Skeletal muscle satellite cell (primary cell): ENCODE data around the gene HPCAL1.

Experiments used
- H3K27me3 ChIP-seq: 2 replicates; pipeline ENCODE4 v1.7.0; 2013; ENCODE audit warnings: low read length; ENCODE audit not compliant: control insufficient read depth, insufficient read depth
- H3K36me3 ChIP-seq: 2 replicates; pipeline ENCODE4 v1.7.0; 2013; ENCODE audit warnings: mild to moderate bottlenecking, control low read depth, low read length; ENCODE audit not compliant: insufficient read depth
- H3K4me1 ChIP-seq: 2 replicates; pipeline ENCODE4 v1.7.0; 2013; ENCODE audit warnings: low read length; ENCODE audit not compliant: control insufficient read depth, insufficient read depth
- H3K4me2 ChIP-seq: 2 replicates; pipeline ENCODE4 v1.7.0; 2013; ENCODE audit warnings: mild to moderate bottlenecking, low read length
- H3K4me3 ChIP-seq: 2 replicates; pipeline ENCODE4 v1.7.0; 2013; ENCODE audit warnings: low read length
- H3K9ac ChIP-seq: 2 replicates; pipeline ENCODE4 v1.7.0; 2013; ENCODE audit warnings: mild to moderate bottlenecking, low read depth, low read length, moderate library complexity
- H3K9me3 ChIP-seq: replicated peaks from 2 replicates; pipeline ENCODE4 v1.7.0; 2013; ENCODE audit warnings: mild to moderate bottlenecking, control low read depth, low read length

The HPCAL1 gene

GRCh38 chr2:10338270-10339188 is 35.8 kb downstream of the HPCAL1 start:
- no peak overlapping the region for H3K9ac ChIP-seq
- H3K4me1 ChIP-seq, result peaks cover 45% of the 10 kb centered on the region
- peaks cover 10% of the 10 kb centered on the region for H3K36me3 ChIP-seq
- H3K27me3 ChIP-seq, result no peaks in the 10 kb centered on the region
- no peak overlapping the region for H3K4me3 ChIP-seq
- H3K9me3 ChIP-seq, result no peaks in the 10 kb centered on the region
- no peak overlapping the region for H3K4me2 ChIP-seq

DNA sequence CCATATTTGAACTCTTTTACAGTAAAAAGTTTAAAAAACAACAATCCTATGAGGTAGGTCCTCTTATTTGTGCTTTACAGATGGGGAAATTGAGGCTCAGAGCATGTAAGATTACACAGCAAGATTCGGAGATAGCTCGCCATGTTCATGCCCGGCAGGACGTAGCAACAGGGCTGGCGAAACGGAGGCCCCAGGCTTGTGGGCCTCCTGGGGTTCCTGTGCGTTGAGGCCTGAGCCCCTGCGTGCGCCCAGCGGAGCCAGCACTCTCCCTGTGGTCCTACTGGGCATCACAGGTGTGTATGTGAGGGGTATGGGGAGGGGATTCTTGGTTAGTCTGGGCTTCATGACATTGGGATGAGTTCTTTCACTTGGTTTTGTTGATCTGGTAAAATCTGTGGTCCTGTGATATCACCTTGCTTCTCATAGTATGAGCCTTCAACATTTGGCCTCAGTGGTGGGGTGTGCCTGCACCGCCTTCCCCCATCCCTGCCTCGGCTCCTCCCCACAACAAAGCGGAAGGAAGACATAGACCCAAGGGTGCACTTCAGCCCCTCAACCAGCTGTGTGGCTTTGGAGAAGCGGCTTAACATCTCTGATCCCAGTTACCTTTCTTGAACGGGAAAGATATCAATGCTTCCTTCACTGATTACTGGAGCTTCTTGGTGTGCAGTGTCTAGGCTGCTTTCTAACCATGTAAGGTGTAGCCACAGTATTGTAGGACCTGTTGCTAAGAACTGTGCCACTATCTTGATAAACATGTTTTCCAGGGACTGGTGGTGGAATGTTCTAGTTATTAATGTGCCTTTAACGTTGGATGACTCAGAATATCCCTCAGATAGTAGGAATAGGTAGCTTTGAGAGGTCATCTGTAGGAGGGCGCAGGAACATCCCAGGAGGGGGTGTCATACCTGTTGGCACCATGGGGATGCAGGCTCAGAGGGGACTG is 37.2 kb downstream of the HPCAL1 start:
- Histone ChIP-seq H3K9ac (no peak overlapping the region), H3K36me3 (peaks cover 14% of the 10 kb centered on the region), H3K9me3 (no peaks in the 10 kb centered on the region), H3K4me3 (no peak overlapping the region), H3K27me3 (no peaks in the 10 kb centered on the region), H3K4me2 (no peak overlapping the region), H3K4me1 (peaks cover 59% of the 10 kb centered on the region)

GRCh38 chr2:10340593-10340975 is 37.9 kb downstream of the HPCAL1 start:
- Histone ChIP-seq H3K4me3 (no peak overlapping the region), H3K9me3 (no peaks in the 10 kb centered on the region), H3K9ac (no peak overlapping the region), H3K27me3 (no peaks in the 10 kb centered on the region), H3K36me3 (peaks cover 14% of the 10 kb centered on the region), H3K4me2 (no peak overlapping the region), H3K4me1 (peaks cover 59% of the 10 kb centered on the region)

DNA sequence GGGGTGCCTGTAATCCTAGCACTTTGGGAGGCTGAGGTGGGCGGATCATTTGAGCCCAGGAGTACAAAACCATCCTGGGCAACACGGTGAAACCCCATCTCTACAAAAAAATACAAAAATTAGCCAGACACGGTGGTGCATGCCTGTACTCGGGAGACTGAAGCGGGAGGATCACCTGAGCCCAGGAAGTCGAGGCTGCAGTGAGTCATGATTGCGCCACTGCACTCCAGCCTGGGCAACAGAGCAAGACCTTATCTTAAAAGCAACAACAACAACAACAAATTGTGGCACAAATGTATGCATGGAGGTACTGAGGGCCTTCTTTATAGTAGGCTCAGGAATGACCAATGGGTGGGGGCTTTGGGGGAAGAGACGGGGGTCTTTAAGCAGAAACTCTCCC is 38.5 kb downstream of the HPCAL1 start:
- Histone ChIP-seq H3K9me3 (no peaks in the 10 kb centered on the region), H3K27me3 (no peaks in the 10 kb centered on the region), H3K4me3 (no peak overlapping the region), H3K36me3 (peaks cover 14% of the 10 kb centered on the region), H3K4me1 (peaks cover 53% of the 10 kb centered on the region), H3K4me2 (no peak overlapping the region), H3K9ac (no peak overlapping the region)

DNA sequence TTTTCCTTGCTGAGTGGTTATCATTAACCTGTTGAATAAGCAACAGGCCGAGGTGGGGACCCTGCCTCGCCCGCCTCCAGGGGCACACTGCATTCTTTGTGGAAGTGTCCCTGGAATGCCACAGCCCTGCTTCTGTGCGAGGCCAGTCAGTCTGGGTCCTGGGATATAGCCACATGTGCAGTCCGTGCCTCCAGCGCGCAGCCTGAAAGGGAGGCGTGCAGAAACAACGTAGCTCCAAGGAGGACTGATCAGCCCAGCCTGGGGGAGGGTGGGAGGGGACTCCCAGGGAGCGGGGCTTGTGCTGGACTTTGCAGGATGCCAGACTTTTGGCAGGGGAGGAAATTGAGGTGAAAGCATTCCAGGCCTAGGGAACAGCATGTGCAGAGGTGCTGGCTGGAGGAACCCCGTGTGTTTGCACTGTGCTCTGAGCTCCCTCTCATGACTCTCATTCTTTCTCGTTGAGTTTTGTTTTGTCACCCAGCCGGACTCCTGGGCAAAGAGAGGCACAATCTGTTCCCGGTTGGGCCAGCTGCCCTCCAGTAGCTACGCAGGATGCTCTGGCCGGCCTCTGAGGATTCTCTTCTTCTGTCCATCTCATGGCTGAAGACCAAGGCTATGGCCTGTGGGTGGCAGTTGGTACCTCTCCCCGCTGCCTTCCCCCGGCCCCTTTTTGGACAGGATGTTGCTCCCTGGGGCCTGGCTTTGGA is 39.7 kb downstream of the HPCAL1 start:
- H3K9ac ChIP-seq, result peak overlapping the region; percentile 14
- H3K27me3 ChIP-seq, result no peaks in the 10 kb centered on the region
- peak overlapping the region; percentile 33 for H3K4me3 ChIP-seq
- peaks cover 13% of the 10 kb centered on the region for H3K36me3 ChIP-seq
- H3K4me1 ChIP-seq, result peaks cover 52% of the 10 kb centered on the region
- H3K4me2 ChIP-seq, result peak overlapping the region; percentile 61
- H3K9me3 ChIP-seq, result no peaks in the 10 kb centered on the region

DNA sequence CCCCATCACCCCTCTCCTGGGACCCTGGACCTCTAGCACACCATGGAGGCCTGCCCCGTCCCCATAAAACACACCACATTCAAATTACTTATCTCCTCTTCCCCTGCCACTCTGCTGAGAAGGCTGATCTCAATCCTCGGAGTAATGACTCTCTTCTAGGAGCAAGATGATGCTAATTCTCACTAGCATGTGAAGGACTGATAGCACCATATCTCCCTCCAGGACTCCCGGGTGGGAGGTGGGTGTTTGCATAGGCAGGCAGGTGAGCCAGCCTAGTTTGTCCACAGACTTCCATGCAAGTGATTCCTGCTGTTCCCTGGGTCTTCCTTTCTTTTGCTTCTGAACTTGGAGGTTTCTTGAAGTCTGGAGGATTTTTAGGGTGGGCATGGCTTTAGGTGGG is 40.5 kb downstream of the HPCAL1 start:
- H3K4me1 ChIP-seq, result peaks cover 58% of the 10 kb centered on the region
- no peaks in the 10 kb centered on the region for H3K9me3 ChIP-seq
- H3K4me2 ChIP-seq, result peak overlapping the region; percentile 61
- peak overlapping the region; percentile 10 for H3K9ac ChIP-seq
- no peak overlapping the region for H3K4me3 ChIP-seq
- H3K27me3 ChIP-seq, result no peaks in the 10 kb centered on the region
- H3K36me3 ChIP-seq, result peaks cover 10% of the 10 kb centered on the region

DNA sequence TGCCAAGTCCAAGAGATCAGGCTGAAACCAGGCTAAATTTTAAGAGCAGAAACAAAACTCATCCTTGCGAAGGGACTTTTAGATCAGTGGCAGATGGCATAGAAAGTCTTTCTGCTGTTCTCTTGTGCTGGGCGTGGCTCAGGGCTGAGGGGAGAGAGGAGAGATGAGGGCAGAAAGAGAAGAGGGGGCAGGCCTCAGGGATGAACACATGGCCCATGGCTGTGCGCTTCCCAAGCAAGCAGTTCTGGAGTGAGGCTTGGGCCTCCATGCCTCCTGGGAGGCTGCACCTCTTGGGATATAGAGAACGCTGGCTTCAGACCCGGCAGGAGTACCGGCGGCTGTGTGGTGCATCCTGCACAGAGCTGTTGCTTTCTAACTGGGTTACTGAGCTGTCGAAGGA is 41.0 kb downstream of the HPCAL1 start:
- Histone ChIP-seq H3K4me1 (peaks cover 59% of the 10 kb centered on the region), H3K9ac (no peak overlapping the region), H3K4me2 (no peak overlapping the region)

GRCh38 chr2:10344105-10345066 is 41.7 kb downstream of the HPCAL1 start:
- Histone ChIP-seq H3K27me3 (no peaks in the 10 kb centered on the region), H3K36me3 (peaks cover 10% of the 10 kb centered on the region), H3K9ac (no peak overlapping the region), H3K9me3 (no peaks in the 10 kb centered on the region), H3K4me1 (peaks cover 64% of the 10 kb centered on the region), H3K4me3 (no peak overlapping the region), H3K4me2 (no peak overlapping the region)

More for the DNA sequence above, 41.0 kb downstream of the HPCAL1 start:
- H3K4me3 ChIP-seq, result no peak overlapping the region
- H3K9me3 ChIP-seq, result no peaks in the 10 kb centered on the region
- H3K36me3 ChIP-seq, result peaks cover 10% of the 10 kb centered on the region
- H3K27me3 ChIP-seq, result no peaks in the 10 kb centered on the region

DNA sequence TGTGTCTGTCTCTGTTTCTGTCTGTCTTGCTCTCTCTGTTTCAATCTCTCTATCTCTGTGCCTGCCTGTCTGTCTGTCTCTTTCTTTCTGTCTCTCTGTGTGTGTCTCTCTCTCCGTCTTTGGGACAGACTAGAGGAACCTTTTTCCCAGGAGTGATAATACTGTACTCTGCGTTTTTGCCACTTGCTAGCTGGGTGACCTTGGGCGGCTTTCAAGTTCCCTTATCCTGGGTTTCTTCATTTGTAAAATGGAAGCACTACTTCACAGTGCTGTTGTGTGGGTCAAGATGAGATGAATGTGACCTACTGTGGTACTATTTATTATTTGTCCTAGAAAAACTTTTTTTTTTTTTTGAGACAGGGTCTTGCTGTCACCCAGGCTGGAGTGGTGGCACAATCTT is 42.4 kb downstream of the HPCAL1 start:
- Histone ChIP-seq H3K4me3 (no peak overlapping the region), H3K4me2 (no peak overlapping the region), H3K9ac (no peak overlapping the region), H3K36me3 (peaks cover 4% of the 10 kb centered on the region), H3K9me3 (no peaks in the 10 kb centered on the region), H3K27me3 (no peaks in the 10 kb centered on the region), H3K4me1 (peaks cover 61% of the 10 kb centered on the region)

- Histone ChIP-seq H3K27me3 (no peaks in the 10 kb centered on the region), H3K4me2 (no peak overlapping the region), H3K9ac (no peak overlapping the region), H3K4me1 (peaks cover 57% of the 10 kb centered on the region), H3K36me3 (peaks cover 4% of the 10 kb centered on the region), H3K4me3 (no peak overlapping the region), H3K9me3 (no peaks in the 10 kb centered on the region)
Measured at GRCh38 chr2:10345813-10346212, 43.1 kb downstream of the HPCAL1 start.
